Mesenchymal stem cell (in vitro differentiated cells and primary cell): ENCODE results near the gene TFG.

Experiments
- DNase-seq: peaks from one replicate; pipeline ENCODE4 v3.0.0-alpha.2; 2013
- H2AFZ ChIP-seq: one replicate; pipeline ENCODE4 v1.6.1; 2013; ENCODE audit warnings: low read depth, mild to moderate bottlenecking, control low read depth, inconsistent platforms, low read length, moderate library complexity
- H2AK5ac ChIP-seq: 2 replicates; pipeline ENCODE4 v1.6.1; 2013; ENCODE audit warnings: low read length, moderate library complexity, mild to moderate bottlenecking, inconsistent platforms; ENCODE audit not compliant: severe bottlenecking
- H2BK120ac ChIP-seq: one replicate; pipeline ENCODE4 v1.6.1; 2013; ENCODE audit warnings: low read depth, mild to moderate bottlenecking, inconsistent platforms, low read length, moderate library complexity
- H2BK12ac ChIP-seq, 2 experiments: one replicate each; pipeline ENCODE4 v1.6.1; 2013; ENCODE audit warnings: inconsistent platforms in 2 of 2, low read length in 2 of 2, mild to moderate bottlenecking in 2 of 2, moderate library complexity in 2 of 2, control low read depth in 1 of 2
- H2BK15ac ChIP-seq: one replicate; pipeline ENCODE4 v1.6.1; 2013; ENCODE audit warnings: mild to moderate bottlenecking, low read depth, inconsistent platforms; ENCODE audit not compliant: poor library complexity, severe bottlenecking
- H2BK5ac ChIP-seq: 2 replicates; pipeline ENCODE4 v1.6.1; 2013; ENCODE audit warnings: low read depth, mild to moderate bottlenecking, low read length, control low read depth, inconsistent platforms; ENCODE audit not compliant: poor library complexity, severe bottlenecking
- H3K14ac ChIP-seq, 2 experiments: one replicate each; pipeline ENCODE4 v1.6.1; 2013; ENCODE audit warnings: inconsistent platforms in 2 of 2, low read length in 2 of 2, control low read depth in 1 of 2, mild to moderate bottlenecking in 1 of 2, moderate library complexity in 1 of 2
- H3K18ac ChIP-seq, 2 experiments: one replicate each; pipeline ENCODE4 v1.6.1; 2013; ENCODE audit warnings: inconsistent platforms in 2 of 2, low read length in 2 of 2, control low read depth in 1 of 2, low read depth in 1 of 2, mild to moderate bottlenecking in 1 of 2
- H3K23ac ChIP-seq, 2 experiments: one replicate each; pipeline ENCODE4 v1.6.1; 2013; ENCODE audit warnings: inconsistent platforms in 2 of 2, low read length in 2 of 2, mild to moderate bottlenecking in 2 of 2, moderate library complexity in 2 of 2, control low read depth in 1 of 2
- H3K27ac ChIP-seq: 2 replicates; pipeline ENCODE4 v1.5.1; 2013; ENCODE audit warnings: mild to moderate bottlenecking, moderate library complexity, low read length, control low read depth, inconsistent platforms; ENCODE audit not compliant: poor library complexity, severe bottlenecking
- H3K27me3 ChIP-seq, 2 experiments: 2 replicates each; pipeline versions ENCODE4 v1.6.1 to v1.7.0; 2013; ENCODE audit warnings: low read length in 2 of 2, mild to moderate bottlenecking in 2 of 2, moderate library complexity in 2 of 2, control low read depth in 1 of 2, inconsistent platforms in 1 of 2; ENCODE audit not compliant: control insufficient read depth in 1 of 2, insufficient read depth in 1 of 2
- H3K36me3 ChIP-seq, 2 experiments: 2 replicates each; pipeline versions ENCODE4 v1.6.1 to v1.7.0; 2013; ENCODE audit warnings: low read length in 2 of 2, control low read depth in 1 of 2, inconsistent platforms in 1 of 2, low read depth in 1 of 2, mild to moderate bottlenecking in 1 of 2; ENCODE audit not compliant: insufficient read depth in 2 of 2, control insufficient read depth in 1 of 2
- H3K4ac ChIP-seq, 2 experiments: one replicate each; pipeline ENCODE4 v1.6.1; 2013; ENCODE audit warnings: inconsistent platforms in 2 of 2, low read length in 2 of 2, mild to moderate bottlenecking in 2 of 2, moderate library complexity in 2 of 2, control low read depth in 1 of 2, low read depth in 1 of 2
- H3K4me1 ChIP-seq: 2 replicates; pipeline ENCODE4 v1.6.1; 2013; ENCODE audit warnings: low read depth, low read length, control low read depth; ENCODE audit not compliant: control insufficient read depth, insufficient read depth
- H3K4me2 ChIP-seq: 2 replicates; pipeline ENCODE4 v1.6.1; 2013; ENCODE audit warnings: low read length, mild to moderate bottlenecking, inconsistent platforms; ENCODE audit not compliant: poor library complexity, severe bottlenecking
- H3K4me3 ChIP-seq, 2 experiments: 2 replicates each; pipeline versions ENCODE4 v1.5.1 to v1.7.0; 2013; ENCODE audit warnings: low read length in 2 of 2, mild to moderate bottlenecking in 2 of 2, control low read depth in 1 of 2, low read depth in 1 of 2; ENCODE audit not compliant: insufficient read depth in 1 of 2
- H3K79me1 ChIP-seq: replicated peaks from 2 replicates; pipeline ENCODE4 v1.6.1; 2013; ENCODE audit warnings: mild to moderate bottlenecking, control low read depth, low read length, inconsistent platforms; ENCODE audit not compliant: poor library complexity, severe bottlenecking
- H3K9ac ChIP-seq: 2 replicates; pipeline ENCODE4 v1.7.0; 2013; ENCODE audit warnings: mild to moderate bottlenecking, low read length, moderate library complexity
- H3K9me3 ChIP-seq: 2 replicates; pipeline ENCODE4 v1.7.0; 2013; ENCODE audit warnings: mild to moderate bottlenecking, low read length; ENCODE audit not compliant: control insufficient read depth
- H4K8ac ChIP-seq: one replicate; pipeline ENCODE4 v1.6.1; 2013; ENCODE audit warnings: inconsistent platforms, mild to moderate bottlenecking, low read length, moderate library complexity
- H4K91ac ChIP-seq: one replicate; pipeline ENCODE4 v1.6.1; 2013; ENCODE audit warnings: mild to moderate bottlenecking, low read length, inconsistent platforms
- WGBS: methylation state at CpG from one replicate; pipeline ENCODE4 v1.1.7; 2013; ENCODE audit warnings: mixed read lengths; 5-methylcytosine and 5-hydroxymethylcytosine counted together

TFG gene

DNA sequence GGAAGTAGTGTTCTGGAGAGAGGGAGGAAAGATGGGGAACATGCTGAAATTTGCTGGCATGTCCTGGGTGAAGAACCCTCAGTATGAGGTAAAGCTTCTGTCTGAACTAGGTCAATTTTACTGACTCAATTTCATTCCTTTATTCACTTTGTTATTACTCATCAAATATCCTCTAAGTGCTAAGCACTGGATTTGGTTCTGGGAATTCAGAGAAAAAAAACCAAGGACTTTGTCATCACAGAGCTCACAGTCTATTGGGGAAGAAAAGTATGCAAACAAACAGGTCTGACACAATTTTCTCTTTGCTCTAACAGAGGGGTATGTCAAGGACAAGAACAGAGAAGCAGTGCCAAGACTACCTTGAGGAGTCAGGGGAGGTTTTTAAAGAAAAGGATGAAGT, 68.0 kb downstream of the TFG start:
- Histone ChIP-seq H2AK5ac (no peak overlapping the region), H3K14ac (no peak overlapping the region), H3K18ac (no peak overlapping the region), H3K36me3 (peaks cover 0 to 97% of the 10 kb centered on the region in 2 experiments), H3K23ac (no peak overlapping the region), H3K4ac (no peak overlapping the region), H4K91ac (no peak overlapping the region), H2BK120ac (no peak overlapping the region), H3K4me3 (no peak overlapping the region), H4K8ac (no peak overlapping the region), H2BK12ac (no peak overlapping the region), H2AFZ (no peak overlapping the region), H3K9ac (no peak overlapping the region), H3K79me1 (no peaks in the 10 kb centered on the region), H2BK5ac (no peak overlapping the region), H3K27me3 (no peaks in the 10 kb centered on the region), H2BK15ac (no peak overlapping the region), H3K4me2 (no peak overlapping the region), H3K4me1 (peaks cover 2% of the 10 kb centered on the region), H3K9me3 (no peaks in the 10 kb centered on the region), H3K27ac (no peak overlapping the region)
- DNase-seq, result no peak

DNA sequence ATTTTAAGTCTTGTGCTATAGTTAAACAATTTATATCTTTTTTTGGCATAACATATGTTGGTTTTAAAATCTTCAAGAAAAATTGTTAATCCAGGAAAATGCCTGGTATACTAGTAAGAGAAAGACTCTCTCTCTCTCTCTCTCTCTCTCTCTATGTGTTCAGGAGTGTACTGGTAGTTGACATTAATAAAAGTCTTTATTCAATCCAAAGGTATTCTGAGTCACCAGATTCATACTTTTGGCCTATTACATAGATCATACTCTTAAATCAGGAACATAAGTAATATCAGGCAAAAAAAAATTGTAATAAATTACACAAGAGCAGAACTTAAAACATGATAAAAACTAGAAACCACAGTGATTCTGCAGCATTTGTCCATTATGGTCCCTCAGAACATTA, 70.2 kb downstream of the TFG start:
- Histone ChIP-seq H3K23ac (no peak overlapping the region), H2BK5ac (no peak overlapping the region), H3K9ac (no peak overlapping the region), H4K91ac (no peak overlapping the region), H2BK15ac (no peak overlapping the region), H2BK120ac (no peak overlapping the region), H3K9me3 (peaks cover 3% of the 10 kb centered on the region), H3K79me1 (no peaks in the 10 kb centered on the region), H3K4ac (no peak overlapping the region), H2BK12ac (no peak overlapping the region), H3K4me3 (no peak overlapping the region), H3K36me3 (peaks cover 0 to 90% of the 10 kb centered on the region in 2 experiments), H3K18ac (no peak overlapping the region), H3K4me2 (no peak overlapping the region), H3K4me1 (peaks cover 4% of the 10 kb centered on the region), H2AFZ (no peak overlapping the region), H3K14ac (no peak overlapping the region), H3K27me3 (no peaks in the 10 kb centered on the region), H3K27ac (no peak overlapping the region), H4K8ac (no peak overlapping the region), H2AK5ac (no peak overlapping the region)
- DNase-seq, result no peak

DNA sequence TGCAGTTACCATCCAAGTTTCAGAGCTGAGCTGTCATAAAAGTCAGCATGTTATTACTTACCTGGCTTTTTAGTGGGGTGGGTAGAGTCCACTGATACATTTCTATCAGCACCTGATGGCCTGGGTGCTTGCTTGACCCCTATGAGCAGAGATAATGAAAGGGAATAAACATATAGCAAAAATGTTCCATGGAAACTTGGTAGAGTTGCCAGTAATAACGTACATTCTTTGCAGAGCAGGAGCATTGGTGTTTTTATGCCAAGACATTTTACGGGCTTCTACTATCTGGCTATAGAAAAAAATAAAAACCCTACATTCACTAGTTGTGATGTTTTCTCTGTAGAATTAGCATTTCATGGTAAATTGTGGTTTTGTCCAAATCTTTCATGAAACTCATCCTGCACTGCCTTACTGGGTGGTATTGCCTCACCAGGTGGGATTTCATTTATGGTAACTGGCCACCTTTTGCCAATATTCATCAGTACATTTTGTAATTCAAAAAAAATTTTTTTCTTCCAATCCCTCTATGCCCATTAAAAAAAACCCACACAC, 70.9 kb downstream of the TFG start:
- H2BK120ac ChIP-seq, result no peak overlapping the region

DNA sequence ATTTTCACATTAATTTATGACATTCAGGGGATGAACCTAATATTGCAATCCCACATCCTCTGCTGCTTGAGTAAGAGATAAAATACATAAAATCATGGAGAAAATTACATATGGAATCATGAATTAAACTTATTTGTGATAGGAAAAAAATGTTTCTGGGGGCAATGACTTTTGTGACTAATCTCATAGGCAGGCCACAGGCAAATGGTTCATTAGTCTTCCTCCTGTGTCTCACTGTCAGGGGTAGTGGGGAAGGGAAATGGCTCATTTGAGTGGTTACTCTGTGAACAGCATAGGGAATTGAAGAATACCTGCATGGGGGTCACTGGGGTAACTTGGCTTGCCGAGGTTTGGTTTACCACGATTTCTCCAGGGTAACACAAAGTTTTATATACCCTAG, 72.0 kb downstream of the TFG start:
- no peak overlapping the region for H2BK120ac ChIP-seq
- H2BK5ac ChIP-seq, result no peak overlapping the region
- no peak overlapping the region for H2BK15ac ChIP-seq
- no peak for DNase-seq
- peaks cover 0 to 90% of the 10 kb centered on the region in 2 experiments for H3K36me3 ChIP-seq
- peak overlapping the region; percentile 13 for H3K9ac ChIP-seq
- peaks cover 21% of the 10 kb centered on the region for H3K9me3 ChIP-seq
- H3K4me1 ChIP-seq, result peaks cover 4% of the 10 kb centered on the region
- no peak overlapping the region for H2BK12ac ChIP-seq
- no peak overlapping the region for H3K4ac ChIP-seq
- no peak overlapping the region for H2AK5ac ChIP-seq
- H4K91ac ChIP-seq, result no peak overlapping the region
- H2AFZ ChIP-seq, result no peak overlapping the region
- H3K4me3 ChIP-seq, result no peak overlapping the region
- 81% methylated on average over 2 of the region's 2 CpGs for WGBS
- no peaks in the 10 kb centered on the region for H3K27me3 ChIP-seq
- H3K14ac ChIP-seq, result no peak overlapping the region
- H3K27ac ChIP-seq, result no peak overlapping the region
- no peak overlapping the region for H3K23ac ChIP-seq
- no peak overlapping the region for H3K4me2 ChIP-seq
- no peaks in the 10 kb centered on the region for H3K79me1 ChIP-seq
- no peak overlapping the region for H3K18ac ChIP-seq
- H4K8ac ChIP-seq, result no peak overlapping the region

More for the DNA sequence above, 70.9 kb downstream of the TFG start:
- no peak overlapping the region for H4K8ac ChIP-seq
- peaks cover 0 to 90% of the 10 kb centered on the region in 2 experiments for H3K36me3 ChIP-seq
- H3K4me3 ChIP-seq, result no peak overlapping the region
- H2BK12ac ChIP-seq, result no peak overlapping the region
- no peak overlapping the region for H3K18ac ChIP-seq
- no peak overlapping the region for H3K4ac ChIP-seq
- H3K27me3 ChIP-seq, result no peaks in the 10 kb centered on the region
- H3K79me1 ChIP-seq, result no peaks in the 10 kb centered on the region
- H2BK5ac ChIP-seq, result no peak overlapping the region
- H3K27ac ChIP-seq, result no peak overlapping the region
- H2AK5ac ChIP-seq, result no peak overlapping the region
- no peak overlapping the region for H3K9ac ChIP-seq
- H3K4me1 ChIP-seq, result peaks cover 4% of the 10 kb centered on the region
- H3K4me2 ChIP-seq, result no peak overlapping the region
- H2BK15ac ChIP-seq, result no peak overlapping the region
- WGBS, result no CpG with 5 or more reads among the region's 2 CpGs
- H2AFZ ChIP-seq, result no peak overlapping the region
- no peak overlapping the region for H4K91ac ChIP-seq
- no peak overlapping the region for H3K14ac ChIP-seq
- no peak overlapping the region for H3K23ac ChIP-seq
- H3K9me3 ChIP-seq, result peaks cover 9% of the 10 kb centered on the region
- DNase-seq, result no peak
